Mucosa of rectum (tissue), 2 donors: ENCODE results near the gene KHSRP.

Experiments used
- H3K27ac ChIP-seq, 2 donors: one replicate each; pipeline ENCODE4 v1.7.0; 2013; ENCODE audit warnings: inconsistent platforms in 2 of 2, low read depth in 2 of 2, low read length in 2 of 2
- H3K27me3 ChIP-seq, 2 donors: one replicate each; pipeline ENCODE4 v1.7.0; 2013; ENCODE audit warnings: low read length in 2 of 2; ENCODE audit not compliant: control insufficient read depth in 2 of 2, insufficient read depth in 2 of 2
- H3K36me3 ChIP-seq, 2 donors: one replicate each; pipeline ENCODE4 v1.7.0; 2013; ENCODE audit warnings: low read length in 2 of 2; ENCODE audit not compliant: control insufficient read depth in 2 of 2, insufficient read depth in 2 of 2
- H3K4me1 ChIP-seq, 2 donors: one replicate each; pipeline ENCODE4 v1.7.0; 2013; ENCODE audit warnings: low read length in 2 of 2, mild to moderate bottlenecking in 1 of 2; ENCODE audit not compliant: control insufficient read depth in 2 of 2, insufficient read depth in 2 of 2
- H3K4me3 ChIP-seq, 2 donors: one replicate each; pipeline ENCODE4 v1.7.0; 2013; ENCODE audit warnings: low read length in 2 of 2
- H3K9ac ChIP-seq, 2 donors: one replicate each; pipeline ENCODE4 v1.7.0; 2013; ENCODE audit warnings: low read length in 2 of 2, low read depth in 1 of 2, mild to moderate bottlenecking in 1 of 2
- H3K9me3 ChIP-seq, 2 donors: one replicate each; pipeline ENCODE4 v1.7.0; 2013; ENCODE audit warnings: low read length in 2 of 2; ENCODE audit not compliant: control insufficient read depth in 2 of 2
- donor health status: healthy.
- donor health status: Normal muscosa, but diverticular disease.

The KHSRP gene

GRCh38 chr19:6421075-6422014 is 3.3 kb downstream of the KHSRP start:
- Histone ChIP-seq H3K27me3 (no peaks in the 10 kb centered on the region), H3K4me3 (no peak overlapping the region), H3K27ac (no peak overlapping the region), H3K36me3 (peaks cover 52 to 55% of the 10 kb centered on the region in 2 donors), H3K9me3 (no peaks in the 10 kb centered on the region), H3K9ac (no peak overlapping the region), H3K4me1 (peaks cover 11 to 16% of the 10 kb centered on the region in 2 donors)

GRCh38 chr19:6418562-6418932 is 6.1 kb downstream of the KHSRP start:
- Histone ChIP-seq H3K4me3 (no peak overlapping the region), H3K36me3 (peaks cover 67 to 73% of the 10 kb centered on the region in 2 donors), H3K27me3 (no peaks in the 10 kb centered on the region), H3K9me3 (no peaks in the 10 kb centered on the region), H3K27ac (no peak overlapping the region), H3K9ac (no peak overlapping the region), H3K4me1 (peaks cover 4 to 12% of the 10 kb centered on the region in 2 donors)

GRCh38 chr19:6417713-6418561 is 6.7 kb downstream of the KHSRP start:
- Histone ChIP-seq H3K4me1 (peaks cover 0 to 6% of the 10 kb centered on the region in 2 donors), H3K36me3 (peaks cover 67 to 73% of the 10 kb centered on the region in 2 donors), H3K4me3 (no peak overlapping the region), H3K9ac (no peak overlapping the region), H3K9me3 (no peaks in the 10 kb centered on the region), H3K27me3 (no peaks in the 10 kb centered on the region), H3K27ac (no peak overlapping the region)

- Histone ChIP-seq H3K4me3 (no peak overlapping the region), H3K4me1 (peaks cover 0 to 5% of the 10 kb centered on the region in 2 donors), H3K9me3 (no peaks in the 10 kb centered on the region), H3K27me3 (no peaks in the 10 kb centered on the region), H3K36me3 (peaks cover 64 to 70% of the 10 kb centered on the region in 2 donors), H3K27ac (no peak overlapping the region), H3K9ac (no peak overlapping the region)
Observed at GRCh38 chr19:6416658-6417405, 7.8 kb downstream of the KHSRP start.

- H3K36me3 ChIP-seq, result peaks cover 54 to 62% of the 10 kb centered on the region in 2 donors
- no peak overlapping the region for H3K4me3 ChIP-seq
- H3K9me3 ChIP-seq, result no peaks in the 10 kb centered on the region
- no peak overlapping the region for H3K9ac ChIP-seq
- H3K27me3 ChIP-seq, result no peaks in the 10 kb centered on the region
- H3K27ac ChIP-seq, result no peak overlapping the region
- H3K4me1 ChIP-seq, result peaks cover 0 to 4% of the 10 kb centered on the region in 2 donors
Observed at GRCh38 chr19:6415591-6416190, 8.9 kb downstream of the KHSRP start.

- no peak overlapping the region for H3K9ac ChIP-seq
- H3K4me3 ChIP-seq, result no peak overlapping the region
- no peaks in the 10 kb centered on the region for H3K27me3 ChIP-seq
- peaks cover 0 to 4% of the 10 kb centered on the region in 2 donors for H3K4me1 ChIP-seq
- peaks cover 50 to 55% of the 10 kb centered on the region in 2 donors for H3K36me3 ChIP-seq
- no peaks in the 10 kb centered on the region for H3K9me3 ChIP-seq
- no peak overlapping the region for H3K27ac ChIP-seq
Observed at GRCh38 chr19:6414793-6415590, 9.6 kb downstream of the KHSRP start.

- no peaks in the 10 kb centered on the region for H3K27me3 ChIP-seq
Observed at GRCh38 chr19:6413721-6414643, 10.6 kb downstream of the KHSRP start.

GRCh38 chr19:6413291-6413690 is 11.3 kb downstream of the KHSRP start:
- no peaks in the 10 kb centered on the region for H3K9me3 ChIP-seq
- H3K4me1 ChIP-seq, result peaks cover 0 to 4% of the 10 kb centered on the region in 2 donors
- peaks cover 33 to 38% of the 10 kb centered on the region in 2 donors for H3K36me3 ChIP-seq
- no peak overlapping the region for H3K4me3 ChIP-seq
- no peak overlapping the region for H3K9ac ChIP-seq
- H3K27ac ChIP-seq, result no peak overlapping the region
- H3K27me3 ChIP-seq, result no peaks in the 10 kb centered on the region

More at GRCh38 chr19:6413721-6414643, 10.6 kb downstream of the KHSRP start:
- Histone ChIP-seq H3K9ac (no peak overlapping the region), H3K9me3 (no peaks in the 10 kb centered on the region), H3K27ac (no peak overlapping the region), H3K4me3 (no peak overlapping the region), H3K36me3 (peaks cover 40 to 45% of the 10 kb centered on the region in 2 donors), H3K4me1 (peaks cover 0 to 4% of the 10 kb centered on the region in 2 donors)
